Measurements from ENCODE around the gene MPHOSPH9. TPM values are rescaled to one million over a fixed set of nuclear protein-coding genes. Genes with fewer than 3 reads are reported as not detected.
A peak's percentile ranks its signal among the peaks of the same experiment; 100 is the strongest.

The MPHOSPH9 gene
- total and polyA plus RNA-seq, 2 of the 4 experiments (the other 2 are of a cell fraction): 7.6 to 17.0 TPM

GRCh38 chr12:123261196-123261595, 28.3 kb upstream of the MPHOSPH9 start:
- Histone ChIP-seq H2BK20ac (ENCODE audit: low read depth, low read length) (no peak overlapping the region), H4K20me1 (ENCODE audit: insufficient read depth, low read length) (peaks cover 40% of the 10 kb centered on the region), H3K4me3 (ENCODE audit: insufficient read depth, low read depth, low read length) (no peak overlapping the region), H3K14ac (replicated peaks; ENCODE audit: low read depth, low read length) (no peak overlapping the region), H4K8ac (ENCODE audit: low read depth in 2 of 2, low read length in 2 of 2) (no peak overlapping the region), H2BK15ac (ENCODE audit: low read depth, low read length) (no peak overlapping the region), H3K4ac (ENCODE audit: low read depth, low read length) (no peak overlapping the region), H3K23ac (ENCODE audit: low read depth, low read length) (no peak overlapping the region), H3K56ac (ENCODE audit: extremely low read depth, insufficient read depth, low read length) (no peak overlapping the region), H2BK120ac (ENCODE audit: low read depth, low read length) (no peak overlapping the region), H3K4me2 (ENCODE audit: low read depth, low read length) (no peak overlapping the region), H3K9me1 (ENCODE audit: insufficient read depth, low read length) (no peaks in the 10 kb centered on the region; the same call in 1 of the 2 replicates), H4K5ac (ENCODE audit: low read depth, low read length) (no peak overlapping the region), H3K27me3 (ENCODE audit: control insufficient read depth, insufficient read depth, low read length) (no peaks in the 10 kb centered on the region), H2BK5ac (ENCODE audit: low read depth, low read length, poor library complexity, severe bottlenecking) (no peak overlapping the region), H2AK9ac (replicated peaks; ENCODE audit: low read depth, low read length, poor library complexity) (no peak overlapping the region), H3K27ac (ENCODE audit: insufficient read depth, low read length) (no peak overlapping the region), H4K91ac (ENCODE audit: insufficient read depth, low read depth, low read length) (no peak overlapping the region), H3K4me1 (ENCODE audit: control insufficient read depth, insufficient read depth, low read length) (no peaks in the 10 kb centered on the region), H3K36me3 (ENCODE audit: control insufficient read depth, insufficient read depth, low read length) (peaks cover 74% of the 10 kb centered on the region), H3K18ac (ENCODE audit: low read depth, low read length) (no peak overlapping the region), H3K9ac (ENCODE audit: low read depth, low read length) (no peak overlapping the region), H3K79me1 (ENCODE audit: low read depth in 1 of 2, low read length in 2 of 2) (peaks cover 17 to 54% of the 10 kb centered on the region in 2 experiments), H2AFZ (replicated peaks; ENCODE audit: low read length, poor library complexity) (no peak overlapping the region), H3K9me3 (ENCODE audit: control insufficient read depth, insufficient read depth, low read length) (no peaks in the 10 kb centered on the region), H2AK5ac (ENCODE audit: low read depth, low read length) (no peak overlapping the region)
- intact Hi-C loops (cut with micrococcal nuclease) (no loop called here), in situ Hi-C loops (cut with MboI; ENCODE audit: low sequenced_read_pairs) (no loop called here), dilution Hi-C loops (cut with HindIII; ENCODE audit: low sequenced_read_pairs, unreplicated experiment) (no loop called here)
- ATAC-seq (ENCODE audit: low read depth) (no peak), DNase-seq (no peak)
- TSS peak; percentile 96 for BruUV-seq (replicated peaks)
- no CpG with 5 or more reads among the region's 4 CpGs for WGBS, 2 experiments (ENCODE audit: extremely low coverage in 2 of 2, insufficient read length in 1 of 2)
- no peak for TF ChIP-seq RFX5 (IDR thresholded peaks at IDR 0.05; ENCODE audit: low read depth, low read length)
- TF ChIP-seq FOS (IDR thresholded peaks at IDR 0.05; ENCODE audit: low read depth, low read length): no peak
- ChIA-PET CTCF (no interaction called here), POLR2A (ENCODE audit: unreplicated experiment) (no interaction called here)

Data from IMR-90 (cell line).